Loucy (cell line): Measurements from ENCODE around the gene RPS15A.

Source experiments
- H2AFZ ChIP-seq: fragments of 200-600 bp; sonication (generic); 2 replicates; pipeline ENCODE4 v1.6.0; 2016; ENCODE audit warnings: antibody characterized with exemption, mild to moderate bottlenecking, low read length, moderate library complexity
- H3F3A ChIP-seq: fragments of 200-600 bp; 2 replicates; pipeline ENCODE4 v1.6.0; 2016; ENCODE audit warnings: antibody characterized with exemption, low read depth, mild to moderate bottlenecking
- H3K27me3 ChIP-seq: fragments of 200-600 bp; sonication (generic); 2 replicates; pipeline ENCODE4 v1.6.1; 2014; ENCODE audit warnings: low read length, mild to moderate bottlenecking; ENCODE audit not compliant: insufficient read depth, poor library complexity, severe bottlenecking
- H3K36me3 ChIP-seq: fragments of 200-600 bp; sonication (generic); 2 replicates; pipeline ENCODE4 v1.6.1; 2016; ENCODE audit warnings: low read length; ENCODE audit not compliant: insufficient read depth
- H3K4me1 ChIP-seq: fragments of 200-600 bp; sonication (generic); 2 replicates; pipeline ENCODE4 v1.5.1; 2014; ENCODE audit warnings: low read length, mild to moderate bottlenecking; ENCODE audit not compliant: insufficient read depth, poor library complexity, severe bottlenecking
- H3K4me2 ChIP-seq: fragments of 200-600 bp; sonication (generic); 2 replicates; pipeline ENCODE4 v1.6.0; 2014; ENCODE audit warnings: antibody characterized with exemption, low read length, low read depth, mild to moderate bottlenecking; ENCODE audit not compliant: poor library complexity, severe bottlenecking
- H3K4me3 ChIP-seq: fragments of 200-600 bp; sonication (generic); 2 replicates; pipeline ENCODE4 v1.5.1; 2014; ENCODE audit warnings: low read length, mild to moderate bottlenecking, mixed read lengths; ENCODE audit not compliant: poor library complexity, severe bottlenecking
- H3K79me2 ChIP-seq: fragments of 200-600 bp; sonication (generic); 2 replicates; pipeline ENCODE4 v1.6.1; 2014; ENCODE audit warnings: low read length; ENCODE audit not compliant: insufficient read depth
- H3K9ac ChIP-seq: fragments of 200-600 bp; sonication (generic); 2 replicates; pipeline ENCODE4 v1.6.0; 2014; ENCODE audit warnings: mild to moderate bottlenecking, low read depth, low read length, moderate library complexity; ENCODE audit not compliant: poor library complexity, severe bottlenecking
- H3K9me2 ChIP-seq: fragments of 200-600 bp; sonication (generic); replicated peaks from 2 replicates; pipeline ENCODE4 v1.6.1; 2016; ENCODE audit warnings: low read depth, low read length, mixed read lengths
- H3K9me3 ChIP-seq: fragments of 200-600 bp; sonication (generic); 2 replicates; pipeline ENCODE4 v1.6.1; 2014; ENCODE audit warnings: mild to moderate bottlenecking, antibody characterized with exemption, low read length, low read depth; ENCODE audit not compliant: insufficient read depth
- H4K20me1 ChIP-seq: fragments of 200-600 bp; sonication (generic); 2 replicates; pipeline ENCODE4 v1.6.0; 2014; ENCODE audit warnings: antibody characterized with exemption, low read length, mild to moderate bottlenecking; ENCODE audit not compliant: insufficient read depth, poor library complexity, severe bottlenecking
- CTCF ChIP-seq: fragments of 200-600 bp; sonication (generic); conservative IDR thresholded peaks from 2 replicates; pipeline ENCODE4 v1.5.1; 2014; ENCODE audit warnings: mild to moderate bottlenecking, antibody characterized with exemption, low read length
- EZH2phosphoT487 ChIP-seq: fragments of 200-600 bp; IDR thresholded peaks from 2 replicates; pipeline ENCODE4 v1.6.1; 2018; ENCODE audit warnings: antibody characterized with exemption, mild to moderate bottlenecking, moderate library complexity, borderline replicate concordance

The RPS15A gene

GRCh38 chr16:18799500-18799899, 9.4 kb upstream of the RPS15A start:
- H3K79me2 ChIP-seq = peaks cover 64% of the 10 kb centered on the region

GRCh38 chr16:18797746-18798145, 7.6 kb upstream of the RPS15A start:
- Histone ChIP-seq H3K4me3 (peak overlapping the region; percentile 79), H3K27me3 (no peaks in the 10 kb centered on the region), H2AFZ (no peak overlapping the region), H4K20me1 (peaks cover 19% of the 10 kb centered on the region), H3K4me2 (peak overlapping the region; percentile 71), H3K9me2 (no peaks in the 10 kb centered on the region), H3F3A (no peaks in the 10 kb centered on the region), H3K4me1 (peaks cover 4% of the 10 kb centered on the region), H3K9me3 (no peaks in the 10 kb centered on the region), H3K9ac (no peak overlapping the region), H3K79me2 (peaks cover 66% of the 10 kb centered on the region), H3K36me3 (peaks cover 20% of the 10 kb centered on the region; the same call in 1 of the 2 replicates)
- no peak for TF ChIP-seq EZH2phosphoT487
- no peak for TF ChIP-seq CTCF

More at GRCh38 chr16:18799500-18799899, 9.4 kb upstream of the RPS15A start:
- Histone ChIP-seq H3K9me3 (no peaks in the 10 kb centered on the region), H3K9ac (peak overlapping the region; percentile 93), H3F3A (no peaks in the 10 kb centered on the region), H3K36me3 (peaks cover 10% of the 10 kb centered on the region; the same call in 1 of the 2 replicates), H4K20me1 (peaks cover 19% of the 10 kb centered on the region), H3K4me2 (peak overlapping the region; percentile 71), H2AFZ (no peak overlapping the region), H3K27me3 (no peaks in the 10 kb centered on the region), H3K9me2 (no peaks in the 10 kb centered on the region), H3K4me1 (peaks cover 20% of the 10 kb centered on the region), H3K4me3 (peak overlapping the region; percentile 79)
- TF ChIP-seq EZH2phosphoT487 (no peak), CTCF (no peak)

- no peak overlapping the region for H2AFZ ChIP-seq
- peak overlapping the region; percentile 19 for H3K4me2 ChIP-seq
- peaks cover 4% of the 10 kb centered on the region for H3K4me1 ChIP-seq
- peaks cover 65% of the 10 kb centered on the region for H3K79me2 ChIP-seq
- H3K36me3 ChIP-seq = peaks cover 29% of the 10 kb centered on the region; the same call in 1 of the 2 replicates
- peaks cover 19% of the 10 kb centered on the region for H4K20me1 ChIP-seq
- H3F3A ChIP-seq = no peaks in the 10 kb centered on the region
- H3K27me3 ChIP-seq = no peaks in the 10 kb centered on the region
- no peaks in the 10 kb centered on the region for H3K9me3 ChIP-seq
- no peaks in the 10 kb centered on the region for H3K9me2 ChIP-seq
- H3K4me3 ChIP-seq = no peak overlapping the region
- TF ChIP-seq EZH2phosphoT487 (no peak), CTCF (no peak)
- peak overlapping the region; percentile 21 for H3K9ac ChIP-seq
Measured at GRCh38 chr16:18796377-18796776, 6.2 kb upstream of the RPS15A start.
